GM19328 (cell line): ENCODE results near the gene STK11.
"Not testable (repeated sequence)": the region's sequence is repeated elsewhere in the genome, so short reads cannot be mapped to it uniquely, and the experiment has no call there.

Source experiments
- ATAC-seq: cut with Tn5 transposase; IDR thresholded peaks from one replicate; pipeline ENCODE4 v1.9.1; 2021; ENCODE audit warnings: mild to moderate bottlenecking, moderate library complexity; ENCODE audit not compliant: unreplicated experiment

STK11 gene

DNA sequence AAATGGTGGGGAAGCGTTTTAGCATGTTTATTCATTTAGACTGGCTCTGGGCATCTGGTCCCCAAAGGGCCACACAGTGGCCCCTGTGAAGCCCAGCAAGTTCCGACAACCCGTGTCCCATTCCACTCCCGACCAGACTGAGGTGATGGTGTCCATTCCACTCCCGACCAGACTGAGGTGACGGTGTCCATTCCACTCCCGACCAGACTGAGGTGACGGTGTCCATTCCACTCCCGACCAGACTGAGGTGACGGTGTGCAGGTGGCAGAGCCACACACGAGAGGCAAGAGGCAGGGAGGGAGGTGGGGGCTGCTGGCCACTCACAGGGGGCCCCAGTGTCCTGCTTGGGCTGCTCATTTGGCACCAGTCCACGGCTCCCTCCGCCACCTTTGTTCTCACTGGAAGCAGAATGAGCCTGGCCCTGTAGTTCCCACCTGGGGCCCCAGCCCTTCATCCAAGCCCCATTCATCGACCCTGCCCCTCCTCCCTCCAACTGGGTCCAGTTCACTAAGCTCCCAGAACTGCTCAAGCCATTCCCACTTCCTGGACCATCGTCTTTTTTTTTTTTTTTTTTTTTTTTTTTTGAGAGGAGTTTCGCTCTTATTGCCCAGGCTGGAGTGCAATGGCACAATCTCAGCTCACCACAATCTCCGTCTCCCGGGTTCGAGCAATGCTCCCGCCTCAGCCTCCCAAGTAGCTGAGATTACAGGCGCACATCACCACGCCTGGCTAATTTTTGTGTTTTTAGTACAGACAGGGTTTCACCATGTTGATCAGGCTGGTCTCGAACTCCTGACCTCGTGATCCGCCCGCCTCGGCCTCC is 40.9 kb downstream of the STK11 start:
- ATAC-seq, result not testable (repeated sequence)

DNA sequence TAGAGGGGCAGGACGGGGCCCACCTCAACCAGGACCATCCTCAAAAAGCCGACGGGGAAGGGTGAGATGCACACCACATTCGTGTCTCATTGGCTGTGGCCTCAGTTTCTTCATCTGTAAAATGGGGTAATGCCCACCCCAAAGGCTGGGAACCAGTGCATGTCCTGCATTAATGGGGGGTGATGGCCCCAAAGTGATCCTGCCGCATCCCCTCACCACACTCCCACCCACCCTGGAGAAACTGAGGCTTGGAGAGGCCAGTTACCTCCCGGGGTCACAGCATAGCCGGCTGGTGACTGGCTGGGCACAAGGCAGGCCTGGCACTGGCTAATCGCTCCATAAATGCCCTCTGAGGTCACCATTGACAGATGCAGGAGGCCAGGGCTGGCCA is 42.2 kb downstream of the STK11 start:
- no peak for ATAC-seq

- peak; percentile 6 for ATAC-seq
These were observed 42.7 kb downstream of the STK11 start, which contains the start of gene MIDN for GRCh38 chr19:1248139-1248785. Gene MIDN (plus strand): TSS chr19:1248583. CDS start chr19:1250297, 1,714 bp downstream.

- peak; percentile 23 for ATAC-seq
These were observed 43.3 kb downstream of the STK11 start for GRCh38 chr19:1248786-1249297.

DNA sequence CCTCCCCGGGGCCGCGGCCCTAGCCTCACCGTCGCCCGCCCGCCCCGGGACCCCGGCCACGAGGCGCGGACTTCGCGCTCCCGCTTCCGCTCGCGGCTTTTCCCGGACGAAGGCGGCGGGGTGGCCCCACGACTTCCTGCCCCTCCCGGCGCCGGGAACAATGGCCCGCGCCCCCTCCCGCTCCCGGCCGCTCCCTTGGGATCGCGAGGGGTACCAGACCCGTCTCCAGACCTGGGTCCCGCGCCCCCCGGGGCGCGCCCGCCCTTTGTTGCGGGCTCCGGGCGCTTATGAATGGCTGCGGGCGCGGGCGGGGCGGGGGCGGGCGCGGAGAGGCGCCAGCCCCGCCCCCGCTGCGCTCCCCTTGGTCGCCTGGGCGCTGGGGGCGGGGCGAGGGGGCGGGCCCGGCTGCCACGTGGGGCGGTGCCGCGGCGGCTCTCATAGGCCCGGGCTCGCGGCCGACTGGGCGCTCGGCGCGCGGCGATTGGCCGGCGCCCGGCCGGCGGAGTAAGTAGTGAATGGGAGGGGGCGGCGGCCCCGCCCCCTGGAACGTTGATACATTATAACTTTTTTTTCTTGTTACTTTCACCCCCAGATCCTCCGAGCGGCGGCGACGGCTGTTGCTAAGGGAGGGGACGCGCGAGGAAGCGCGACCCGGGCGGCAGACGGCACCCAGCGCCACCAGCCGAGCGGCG is 43.9 kb downstream of the STK11 start:
- peak; percentile 50 for ATAC-seq

DNA sequence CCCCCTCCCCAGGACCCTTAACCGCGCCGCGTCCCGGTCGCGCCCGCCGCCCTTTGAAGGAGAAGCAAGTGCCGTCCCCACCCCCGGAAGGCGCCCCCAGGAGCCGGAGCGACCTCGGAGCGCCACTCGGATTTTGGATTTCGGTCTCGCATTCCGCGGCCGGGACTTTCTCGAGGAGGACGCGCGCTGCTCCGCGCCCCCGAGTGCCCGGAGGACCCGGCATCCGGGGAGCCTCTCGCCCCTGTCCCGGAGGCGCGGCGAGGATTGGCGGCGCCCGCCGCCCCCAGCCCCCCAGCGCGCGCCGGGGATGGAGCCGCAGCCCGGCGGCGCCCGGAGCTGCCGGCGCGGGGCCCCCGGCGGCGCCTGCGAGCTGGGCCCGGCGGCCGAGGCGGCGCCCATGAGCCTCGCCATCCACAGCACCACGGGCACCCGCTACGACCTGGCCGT is 44.4 kb downstream of the STK11 start:
- ATAC-seq, result no peak

GRCh38 chr19:1250437-1251260 is 45.1 kb downstream of the STK11 start:
- no peak for ATAC-seq

- ATAC-seq, result no peak
These were observed 46.0 kb downstream of the STK11 start for GRCh38 chr19:1251330-1252220.

DNA sequence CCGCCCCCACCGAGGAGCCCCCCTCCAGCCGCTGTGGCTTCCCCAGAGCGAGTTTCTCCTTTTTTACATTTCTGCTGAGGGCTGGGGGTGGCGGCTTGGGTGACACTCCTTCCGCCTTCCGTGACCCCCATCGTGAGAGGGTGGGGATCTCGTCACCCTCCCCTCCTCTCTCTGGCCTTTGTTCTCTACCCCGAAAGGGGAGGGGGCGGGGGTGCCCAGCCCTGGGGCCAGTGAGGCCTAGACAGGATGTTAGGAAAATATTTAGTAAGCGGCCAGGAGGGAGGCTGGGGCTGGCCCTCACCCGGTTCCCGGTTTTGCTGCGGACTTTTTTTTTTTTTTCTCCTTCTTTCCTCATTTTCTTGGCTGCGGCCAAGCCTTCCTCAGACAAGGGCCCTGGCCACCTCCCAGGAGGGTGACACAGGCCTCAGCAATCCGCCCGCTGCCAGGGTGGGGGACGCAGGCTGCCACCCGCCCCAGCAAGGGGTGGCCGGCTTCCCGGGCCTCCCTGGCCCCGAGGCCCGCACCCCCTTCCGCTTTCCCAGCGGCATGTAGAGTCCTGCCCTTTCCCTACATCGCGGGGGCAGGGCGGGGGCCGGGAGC is 46.7 kb downstream of the STK11 start:
- ATAC-seq, result no peak

GRCh38 chr19:1252821-1253513 is 47.4 kb downstream of the STK11 start:
- ATAC-seq, result no peak

- ATAC-seq, result no peak
These were observed 48.0 kb downstream of the STK11 start for GRCh38 chr19:1253514-1254080.

GRCh38 chr19:1254081-1254527 is 48.5 kb downstream of the STK11 start:
- no peak for ATAC-seq

GRCh38 chr19:1254530-1255185 is 49.1 kb downstream of the STK11 start:
- ATAC-seq, result no peak

DNA sequence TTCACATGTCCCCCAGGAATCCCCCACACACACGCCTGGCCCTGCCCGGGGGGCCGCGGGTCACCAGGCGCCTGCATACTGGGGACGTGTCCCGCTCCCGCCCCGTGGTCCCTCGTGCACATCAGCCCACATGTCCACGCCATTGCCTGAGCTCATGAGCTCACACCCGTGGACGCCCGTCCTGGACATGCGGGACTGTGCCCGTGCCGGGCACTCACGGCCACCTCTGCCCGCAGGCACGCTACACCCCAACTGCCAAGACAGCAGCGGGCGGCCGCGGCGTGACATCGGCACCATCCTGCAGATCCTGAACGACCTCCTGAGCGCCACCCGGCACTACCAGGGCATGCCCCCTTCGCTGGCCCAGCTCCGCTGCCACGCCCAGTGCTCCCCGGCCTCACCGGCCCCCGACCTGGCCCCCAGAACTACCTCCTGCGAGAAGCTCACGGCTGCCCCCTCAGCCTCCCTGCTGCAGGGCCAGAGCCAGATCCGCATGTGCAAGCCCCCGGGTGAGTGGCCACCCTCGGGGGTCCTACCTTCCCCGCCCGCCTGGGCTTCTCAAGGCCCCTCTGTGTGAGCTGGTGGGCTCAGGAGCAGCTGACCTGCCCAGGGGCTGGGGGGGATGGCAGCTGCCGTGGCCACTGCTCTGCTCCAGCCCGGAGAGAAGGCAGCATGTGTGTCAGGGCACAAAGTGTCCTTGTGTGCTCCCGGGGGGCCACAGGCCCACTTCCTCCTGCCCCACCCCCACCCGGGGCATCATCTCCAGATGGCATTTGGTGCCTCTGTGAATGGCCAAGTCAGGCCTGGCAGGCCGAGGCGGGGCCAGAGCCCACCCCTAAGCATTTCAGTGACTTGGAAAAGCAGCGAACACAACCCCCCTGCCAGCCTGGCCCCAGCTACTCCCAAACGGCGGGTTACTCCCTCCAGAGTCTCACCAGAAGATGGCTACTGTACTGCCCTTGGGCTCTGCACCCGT is 49.9 kb downstream of the STK11 start:
- ATAC-seq, result no peak

DNA sequence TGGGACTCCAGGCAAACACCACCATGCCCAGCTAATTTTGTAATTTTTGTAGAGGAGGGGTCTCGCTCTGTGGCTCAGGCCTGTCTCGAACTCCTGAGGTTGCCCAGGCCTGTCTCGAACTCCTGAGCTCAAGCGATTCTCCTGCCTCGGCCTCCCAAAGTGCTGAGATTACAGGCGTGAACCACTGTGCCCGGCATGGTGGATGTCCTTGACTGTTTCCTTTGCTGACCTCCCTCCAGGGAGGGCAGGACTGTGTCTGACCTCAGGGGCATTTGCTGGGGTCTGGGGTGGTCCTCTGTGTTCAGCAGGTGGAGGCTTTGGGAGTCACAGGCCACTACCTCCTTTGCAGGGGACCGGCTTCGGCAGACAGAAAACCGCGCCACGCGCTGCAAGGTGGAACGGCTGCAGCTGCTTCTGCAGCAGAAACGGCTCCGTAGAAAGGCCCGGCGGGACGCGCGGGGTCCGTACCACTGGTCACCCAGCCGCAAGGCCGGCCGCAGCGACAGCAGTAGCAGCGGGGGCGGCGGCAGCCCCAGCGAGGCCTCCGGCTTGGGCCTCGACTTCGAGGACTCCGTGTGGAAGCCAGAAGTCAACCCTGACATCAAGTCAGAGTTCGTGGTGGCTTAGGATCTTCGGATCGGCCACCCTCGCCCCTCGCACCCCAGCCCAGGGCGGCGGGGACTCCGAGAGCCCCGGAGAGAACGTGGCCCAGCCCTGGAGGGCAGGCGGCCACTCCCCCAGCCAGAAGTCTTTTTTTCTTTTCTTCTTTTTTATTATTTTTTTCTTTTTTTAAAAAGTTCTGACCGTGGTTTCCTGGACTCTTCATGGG is 51.3 kb downstream of the STK11 start:
- no peak for ATAC-seq
